ENCODE measurements around the gene MMADHC. TPM values are rescaled to one million over a fixed set of nuclear protein-coding genes. Genes with fewer than 3 reads are reported as not detected.
A peak's percentile ranks its signal among the peaks of the same experiment; 100 is the strongest.

MMADHC gene
- total RNA-seq, result 156 and 158 TPM in 2 replicates
- 134 and 138 TPM in 2 replicates for polyA plus RNA-seq

GRCh38 chr2:149587220-149587949 lies at the start of gene MMADHC:
Gene MMADHC, minus strand, starts transcription at chr2:149587775. Its CDS starts 678 bp downstream, at chr2:149587097.
- Histone ChIP-seq H3K4me1 (ENCODE audit: insufficient read depth) (peaks cover 13% of the 10 kb centered on the region), H3K9me2 (replicated peaks; ENCODE audit: insufficient read depth) (no peaks in the 10 kb centered on the region), H3K9me3 (ENCODE audit: low read depth) (no peaks in the 10 kb centered on the region), H3K27me3 (no peaks in the 10 kb centered on the region), H3K4me2 (peak within 1 kb of the TSS; percentile 82), H3K27ac (peak within 1 kb of the TSS; percentile 99), H3K79me2 (peaks cover 55% of the 10 kb centered on the region), H3K4me3 (peak within 1 kb of the TSS; percentile 75), H4K20me1 (ENCODE audit: insufficient read depth, poor library complexity, severe bottlenecking) (peaks cover 23% of the 10 kb centered on the region), H2AFZ (peak within 1 kb of the TSS; percentile 71), H3K36me3 (replicated peaks; ENCODE audit: insufficient read depth, low read depth) (no peaks in the 10 kb centered on the region)
- TF ChIP-seq EZH2 (IDR thresholded peaks at IDR 0.05; ENCODE audit: borderline replicate concordance) (no peak), EZH2phosphoT487 (IDR thresholded peaks at IDR 0.05; ENCODE audit: low read depth, severe bottlenecking, unreplicated experiment) (no peak)
- TF ChIP-seq, protein P1, sequence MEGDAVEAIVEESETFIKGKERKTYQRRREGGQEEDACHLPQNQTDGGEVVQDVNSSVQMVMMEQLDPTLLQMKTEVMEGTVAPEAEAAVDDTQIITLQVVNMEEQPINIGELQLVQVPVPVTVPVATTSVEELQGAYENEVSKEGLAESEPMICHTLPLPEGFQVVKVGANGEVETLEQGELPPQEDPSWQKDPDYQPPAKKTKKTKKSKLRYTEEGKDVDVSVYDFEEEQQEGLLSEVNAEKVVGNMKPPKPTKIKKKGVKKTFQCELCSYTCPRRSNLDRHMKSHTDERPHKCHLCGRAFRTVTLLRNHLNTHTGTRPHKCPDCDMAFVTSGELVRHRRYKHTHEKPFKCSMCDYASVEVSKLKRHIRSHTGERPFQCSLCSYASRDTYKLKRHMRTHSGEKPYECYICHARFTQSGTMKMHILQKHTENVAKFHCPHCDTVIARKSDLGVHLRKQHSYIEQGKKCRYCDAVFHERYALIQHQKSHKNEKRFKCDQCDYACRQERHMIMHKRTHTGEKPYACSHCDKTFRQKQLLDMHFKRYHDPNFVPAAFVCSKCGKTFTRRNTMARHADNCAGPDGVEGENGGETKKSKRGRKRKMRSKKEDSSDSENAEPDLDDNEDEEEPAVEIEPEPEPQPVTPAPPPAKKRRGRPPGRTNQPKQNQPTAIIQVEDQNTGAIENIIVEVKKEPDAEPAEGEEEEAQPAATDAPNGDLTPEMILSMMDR (IDR thresholded peaks at IDR 0.05; ENCODE audit: poor library complexity), result no peak
- under 1% methylated on average over 45 of the region's 45 CpGs for WGBS (ENCODE audit: low lambda C conversion rate, missing lambda C conversion rate)
- peak; percentile 98 for DNase-seq (ENCODE audit: low spot score)

GRCh38 chr2:149634103-149634502 lies 46.5 kb upstream of the MMADHC start:
- H3K27me3 ChIP-seq, result no peaks in the 10 kb centered on the region
- no peaks in the 10 kb centered on the region for H3K36me3 ChIP-seq (replicated peaks; ENCODE audit: insufficient read depth, low read depth)
- no peaks in the 10 kb centered on the region for H3K4me1 ChIP-seq (ENCODE audit: insufficient read depth)
- H4K20me1 ChIP-seq (ENCODE audit: insufficient read depth, poor library complexity, severe bottlenecking), result no peaks in the 10 kb centered on the region
- no peak for DNase-seq (ENCODE audit: low spot score)
- no peak overlapping the region for H2AFZ ChIP-seq
- TF ChIP-seq EZH2 (IDR thresholded peaks at IDR 0.05; ENCODE audit: borderline replicate concordance) (no peak), EZH2phosphoT487 (IDR thresholded peaks at IDR 0.05; ENCODE audit: low read depth, severe bottlenecking, unreplicated experiment) (no peak)
- TF ChIP-seq, protein P1 (IDR thresholded peaks at IDR 0.05; ENCODE audit: poor library complexity), result no peak
- H3K9me2 ChIP-seq (replicated peaks; ENCODE audit: insufficient read depth), result no peaks in the 10 kb centered on the region
- no peak overlapping the region for H3K4me3 ChIP-seq
- H3K9me3 ChIP-seq (ENCODE audit: low read depth), result no peaks in the 10 kb centered on the region
- H3K27ac ChIP-seq, result no peak overlapping the region
- H3K79me2 ChIP-seq, result no peaks in the 10 kb centered on the region
- no peak overlapping the region for H3K4me2 ChIP-seq
- 76% methylated on average over 5 of the region's 5 CpGs for WGBS (ENCODE audit: low lambda C conversion rate, missing lambda C conversion rate)

GRCh38 chr2:149630445-149630844 lies 42.9 kb upstream of the MMADHC start:
- H3K27ac ChIP-seq, result no peak overlapping the region
- TF ChIP-seq, protein P1 (IDR thresholded peaks at IDR 0.05; ENCODE audit: poor library complexity), result no peak
- no peak for TF ChIP-seq EZH2phosphoT487 (IDR thresholded peaks at IDR 0.05; ENCODE audit: low read depth, severe bottlenecking, unreplicated experiment)
- TF ChIP-seq EZH2 (IDR thresholded peaks at IDR 0.05; ENCODE audit: borderline replicate concordance), result no peak
- H3K9me2 ChIP-seq (replicated peaks; ENCODE audit: insufficient read depth), result no peaks in the 10 kb centered on the region
- no peaks in the 10 kb centered on the region for H4K20me1 ChIP-seq (ENCODE audit: insufficient read depth, poor library complexity, severe bottlenecking)
- no peaks in the 10 kb centered on the region for H3K27me3 ChIP-seq
- no peaks in the 10 kb centered on the region for H3K36me3 ChIP-seq (replicated peaks; ENCODE audit: insufficient read depth, low read depth)
- H3K4me3 ChIP-seq, result no peak overlapping the region
- no peaks in the 10 kb centered on the region for H3K4me1 ChIP-seq (ENCODE audit: insufficient read depth)
- H3K9me3 ChIP-seq (ENCODE audit: low read depth), result no peaks in the 10 kb centered on the region
- no peaks in the 10 kb centered on the region for H3K79me2 ChIP-seq
- no peak for DNase-seq (ENCODE audit: low spot score)
- no peak overlapping the region for H2AFZ ChIP-seq
- WGBS (ENCODE audit: low lambda C conversion rate, missing lambda C conversion rate), result 100% methylated on average over 1 of the region's 1 CpG
- no peak overlapping the region for H3K4me2 ChIP-seq

Measured in hepatocyte (in vitro differentiated cells).